ENCODE results near the gene ITFG2. TPM values are rescaled to one million over a fixed set of nuclear protein-coding genes. Genes with fewer than 3 reads are reported as not detected.

The ITFG2 gene
- total and polyA plus RNA-seq, 10 of the 15 experiments (the other 5 are each of a cell fraction or from before 2014, with no cell fraction given): 21.2 to 39.5 (median 25.9) TPM

DNA sequence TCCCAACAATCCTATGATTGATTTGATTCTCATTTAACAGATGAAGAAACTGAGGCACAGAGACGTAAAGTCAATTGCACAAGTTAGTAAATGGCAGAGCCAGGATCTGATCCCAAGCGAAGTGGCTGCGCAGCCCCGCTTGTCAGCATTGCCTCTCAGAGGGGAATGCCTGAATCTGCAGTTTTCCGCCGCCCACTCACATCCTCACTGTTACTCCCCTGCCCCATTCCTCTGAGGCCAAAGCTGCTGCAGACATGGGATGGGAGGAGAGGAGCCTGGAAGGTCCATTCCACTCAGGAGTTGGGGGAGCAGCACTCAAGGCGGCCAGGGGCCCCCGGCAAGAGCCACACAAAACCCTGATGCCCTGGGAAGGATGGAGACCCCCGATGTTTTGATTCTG, 21.3 kb downstream of the ITFG2 start:
- no peaks in the 10 kb centered on the region for H3K79me2 ChIP-seq (ENCODE audit: control insufficient read depth, insufficient read depth, low read length)
- no peak overlapping the region for H3K27ac ChIP-seq (ENCODE audit: control insufficient read depth, insufficient read depth)
- H4K20me1 ChIP-seq (ENCODE audit: control insufficient read depth, insufficient read depth): no peaks in the 10 kb centered on the region
- no peak for DNase-seq (ENCODE audit: low read depth, low spot score)
- in situ Hi-C loops (cut with MboI): no loop called here
- ATAC-seq: no peak
- WGBS (ENCODE audit: insufficient coverage, insufficient replicate concordance, low lambda C conversion rate, missing lambda C conversion rate): 87% methylated on average over 9 of the region's 9 CpGs
- RAD21 ChIA-PET (ENCODE audit: unreplicated experiment): no interaction called here
- H3K9me3 ChIP-seq (replicated peaks; ENCODE audit: control insufficient read depth, insufficient read depth, low read length): no peaks in the 10 kb centered on the region
- POLR2A ChIA-PET: no interaction called here
- CTCF ChIA-PET: no interaction called here
- SMC1A ChIA-PET (ENCODE audit: uncharacterized antibody, unreplicated experiment): no interaction called here
- H3K36me3 ChIP-seq (ENCODE audit: control insufficient read depth in 2 of 2, insufficient read depth in 2 of 2, low read length in 1 of 2): peaks cover 0 to 2% of the 10 kb centered on the region in 2 experiments; a peak in 3 of 4 replicates
- no peak overlapping the region for H3K9ac ChIP-seq (ENCODE audit: control insufficient read depth, insufficient read depth, low read length)
- intact Hi-C loops (cut with micrococcal nuclease; ENCODE audit: unreplicated experiment): no loop called here
- no peaks in the 10 kb centered on the region for H3K27me3 ChIP-seq (replicated peaks in 1 of 2; ENCODE audit: control insufficient read depth in 2 of 2, insufficient read depth in 2 of 2, low read length in 1 of 2)
- no TSS peak for BruUV-seq (replicated peaks)
- no peak overlapping the region for H2AFZ ChIP-seq (ENCODE audit: control insufficient read depth, low read depth, low read length)
- no peak overlapping the region for H3K4me2 ChIP-seq (ENCODE audit: control insufficient read depth, insufficient read depth)
- H3K4me1 ChIP-seq (ENCODE audit: control insufficient read depth, insufficient read depth, low read length): no peaks in the 10 kb centered on the region
- no peak overlapping the region for H3K4me3 ChIP-seq
- FAIRE-seq: no peak
- TF ChIP-seq FOXM1 (IDR thresholded peaks at IDR 0.05; ENCODE audit: low read depth, low read length) (no peak), PAX8 (IDR thresholded peaks at IDR 0.05) (no peak), BCLAF1 (IDR thresholded peaks at IDR 0.05) (no peak), NR2F1 (conservative IDR thresholded peaks at IDR 0.05) (no peak), CHD1 (IDR thresholded peaks at IDR 0.05; ENCODE audit: low read depth, low read length) (no peak), SPI1 (IDR thresholded peaks at IDR 0.05; ENCODE audit: borderline replicate concordance, insufficient read depth, low read depth, low read length) (no peak), RFX5 (IDR thresholded peaks at IDR 0.05; ENCODE audit: low read depth, low read length) (no peak), SREBF1 (IDR thresholded peaks at IDR 0.05; ENCODE audit: low read length) (no peak), SMARCA5 (IDR thresholded peaks at IDR 0.05) (no peak), POLR2AphosphoS2 (IDR thresholded peaks at IDR 0.05; ENCODE audit: low read depth, low read length) (no peak), NFYA (IDR thresholded peaks at IDR 0.05; ENCODE audit: borderline replicate concordance, low read depth, low read length) (no peak), ZNF274 (IDR thresholded peaks at IDR 0.05; ENCODE audit: insufficient read depth, insufficient read length) (no peak), SRF (IDR thresholded peaks at IDR 0.05; ENCODE audit: low read depth in 2 of 2, low read length in 2 of 2) (no peak)
- TF ChIP-seq, protein P1, sequence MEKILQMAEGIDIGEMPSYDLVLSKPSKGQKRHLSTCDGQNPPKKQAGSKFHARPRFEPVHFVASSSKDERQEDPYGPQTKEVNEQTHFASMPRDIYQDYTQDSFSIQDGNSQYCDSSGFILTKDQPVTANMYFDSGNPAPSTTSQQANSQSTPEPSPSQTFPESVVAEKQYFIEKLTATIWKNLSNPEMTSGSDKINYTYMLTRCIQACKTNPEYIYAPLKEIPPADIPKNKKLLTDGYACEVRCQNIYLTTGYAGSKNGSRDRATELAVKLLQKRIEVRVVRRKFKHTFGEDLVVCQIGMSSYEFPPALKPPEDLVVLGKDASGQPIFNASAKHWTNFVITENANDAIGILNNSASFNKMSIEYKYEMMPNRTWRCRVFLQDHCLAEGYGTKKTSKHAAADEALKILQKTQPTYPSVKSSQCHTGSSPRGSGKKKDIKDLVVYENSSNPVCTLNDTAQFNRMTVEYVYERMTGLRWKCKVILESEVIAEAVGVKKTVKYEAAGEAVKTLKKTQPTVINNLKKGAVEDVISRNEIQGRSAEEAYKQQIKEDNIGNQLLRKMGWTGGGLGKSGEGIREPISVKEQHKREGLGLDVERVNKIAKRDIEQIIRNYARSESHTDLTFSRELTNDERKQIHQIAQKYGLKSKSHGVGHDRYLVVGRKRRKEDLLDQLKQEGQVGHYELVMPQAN (conservative IDR thresholded peaks at IDR 0.05): no peak
- TF ChIP-seq, protein P2, sequence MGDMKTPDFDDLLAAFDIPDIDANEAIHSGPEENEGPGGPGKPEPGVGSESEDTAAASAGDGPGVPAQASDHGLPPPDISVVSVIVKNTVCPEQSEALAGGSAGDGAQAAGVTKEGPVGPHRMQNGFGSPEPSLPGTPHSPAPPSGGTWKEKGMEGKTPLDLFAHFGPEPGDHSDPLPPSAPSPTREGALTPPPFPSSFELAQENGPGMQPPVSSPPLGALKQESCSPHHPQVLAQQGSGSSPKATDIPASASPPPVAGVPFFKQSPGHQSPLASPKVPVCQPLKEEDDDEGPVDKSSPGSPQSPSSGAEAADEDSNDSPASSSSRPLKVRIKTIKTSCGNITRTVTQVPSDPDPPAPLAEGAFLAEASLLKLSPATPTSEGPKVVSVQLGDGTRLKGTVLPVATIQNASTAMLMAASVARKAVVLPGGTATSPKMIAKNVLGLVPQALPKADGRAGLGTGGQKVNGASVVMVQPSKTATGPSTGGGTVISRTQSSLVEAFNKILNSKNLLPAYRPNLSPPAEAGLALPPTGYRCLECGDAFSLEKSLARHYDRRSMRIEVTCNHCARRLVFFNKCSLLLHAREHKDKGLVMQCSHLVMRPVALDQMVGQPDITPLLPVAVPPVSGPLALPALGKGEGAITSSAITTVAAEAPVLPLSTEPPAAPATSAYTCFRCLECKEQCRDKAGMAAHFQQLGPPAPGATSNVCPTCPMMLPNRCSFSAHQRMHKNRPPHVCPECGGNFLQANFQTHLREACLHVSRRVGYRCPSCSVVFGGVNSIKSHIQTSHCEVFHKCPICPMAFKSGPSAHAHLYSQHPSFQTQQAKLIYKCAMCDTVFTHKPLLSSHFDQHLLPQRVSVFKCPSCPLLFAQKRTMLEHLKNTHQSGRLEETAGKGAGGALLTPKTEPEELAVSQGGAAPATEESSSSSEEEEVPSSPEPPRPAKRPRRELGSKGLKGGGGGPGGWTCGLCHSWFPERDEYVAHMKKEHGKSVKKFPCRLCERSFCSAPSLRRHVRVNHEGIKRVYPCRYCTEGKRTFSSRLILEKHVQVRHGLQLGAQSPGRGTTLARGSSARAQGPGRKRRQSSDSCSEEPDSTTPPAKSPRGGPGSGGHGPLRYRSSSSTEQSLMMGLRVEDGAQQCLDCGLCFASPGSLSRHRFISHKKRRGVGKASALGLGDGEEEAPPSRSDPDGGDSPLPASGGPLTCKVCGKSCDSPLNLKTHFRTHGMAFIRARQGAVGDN (IDR thresholded peaks at IDR 0.05): no peak
- TF ChIP-seq, protein P3, sequence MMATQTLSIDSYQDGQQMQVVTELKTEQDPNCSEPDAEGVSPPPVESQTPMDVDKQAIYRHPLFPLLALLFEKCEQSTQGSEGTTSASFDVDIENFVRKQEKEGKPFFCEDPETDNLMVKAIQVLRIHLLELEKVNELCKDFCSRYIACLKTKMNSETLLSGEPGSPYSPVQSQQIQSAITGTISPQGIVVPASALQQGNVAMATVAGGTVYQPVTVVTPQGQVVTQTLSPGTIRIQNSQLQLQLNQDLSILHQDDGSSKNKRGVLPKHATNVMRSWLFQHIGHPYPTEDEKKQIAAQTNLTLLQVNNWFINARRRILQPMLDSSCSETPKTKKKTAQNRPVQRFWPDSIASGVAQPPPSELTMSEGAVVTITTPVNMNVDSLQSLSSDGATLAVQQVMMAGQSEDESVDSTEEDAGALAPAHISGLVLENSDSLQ (IDR thresholded peaks at IDR 0.05): no peak

Measured in GM12878 (cell line).